Lower leg skin (tissue), 4 donors: ENCODE measurements around the gene NAGS. TPM values are rescaled to one million over a fixed set of nuclear protein-coding genes. Genes with fewer than 3 reads are reported as not detected.
"Not testable (repeated sequence)": the region's sequence is repeated elsewhere in the genome, so short reads cannot be mapped to it uniquely, and the experiment has no call there.

Experiments used
- DNase-seq, 2 donors: peaks; one replicate each; pipeline ENCODE4 v3.0.0-alpha.2; 2019; ENCODE audit warnings: low spot score in 2 of 2
- H3K4me3 ChIP-seq: fragments of 200-600 bp; sonication (generic); 2 replicates; pipeline ENCODE4 v1.5.1; 2017; ENCODE audit warnings: mild to moderate bottlenecking, low read depth; ENCODE audit not compliant: poor library complexity, severe bottlenecking
- POLR2A ChIP-seq, 2 donors: fragments of 450-650 bp; IDR thresholded peaks; one replicate each; pipeline ENCODE4 v1.6.1; 2016 to 2017; ENCODE audit warnings: antibody characterized with exemption in 2 of 2, mild to moderate bottlenecking in 1 of 2, moderate library complexity in 1 of 2
- WGBS, 2 donors: methylation state at CpG; one replicate each; pipeline ENCODE4 v1.1.5; 2018; 5-methylcytosine and 5-hydroxymethylcytosine counted together
- intact Hi-C: fragments of 100-400 bp; cut with DNase I; formaldehyde crosslinking; loops from one replicate; pipeline ENCODE4 v1.15.0; 2023; ENCODE audit warnings: low total_unique reads
- total RNA-seq, 4 donors: library from RNA; depleted of rRNA; stranded (reverse); fragments of >200 nt; gene quantifications; one replicate each; pipeline ENCODE4 v1.1.0, GENCODE V29; 2016
- TF ChIP-seq, protein P1 (sequence below), 3 donors: fragments of 450-650 bp; IDR thresholded peaks; one replicate each; pipeline ENCODE4 v1.5.1; 2016; ENCODE audit warnings: antibody characterized with exemption in 3 of 3, mild to moderate bottlenecking in 3 of 3, moderate library complexity in 2 of 3

NAGS gene
- total RNA-seq, 4 donors from 2014 or later, result 3.2 to 4.9 (median 3.6) TPM

DNA sequence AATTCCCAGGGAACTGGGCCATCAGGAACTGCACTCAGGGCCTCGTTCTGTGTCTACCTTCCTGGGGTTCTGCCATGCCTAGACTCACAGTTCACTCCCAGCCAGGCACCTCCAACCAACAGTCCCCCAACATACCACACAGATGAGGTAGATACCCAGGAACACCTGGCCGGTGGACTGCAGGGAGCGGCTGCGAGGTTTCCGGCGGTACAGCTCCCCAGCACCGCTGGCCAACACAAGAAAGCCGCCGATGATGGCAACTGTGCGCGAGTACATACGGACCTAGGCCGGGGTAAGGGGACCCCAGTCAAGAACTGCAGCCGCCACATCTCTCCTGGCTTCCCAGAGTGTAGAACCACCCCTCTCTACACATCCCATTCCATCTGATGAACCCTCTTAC, 8.5 kb downstream of the NAGS start:
- DNase-seq, result no peak
- 90 to 93% methylated on average over 14 of the region's 14 CpGs for WGBS, 2 donors
- intact Hi-C loops, result no loop called here
- H3K4me3 ChIP-seq, result no peak overlapping the region
- TF ChIP-seq, protein P1, sequence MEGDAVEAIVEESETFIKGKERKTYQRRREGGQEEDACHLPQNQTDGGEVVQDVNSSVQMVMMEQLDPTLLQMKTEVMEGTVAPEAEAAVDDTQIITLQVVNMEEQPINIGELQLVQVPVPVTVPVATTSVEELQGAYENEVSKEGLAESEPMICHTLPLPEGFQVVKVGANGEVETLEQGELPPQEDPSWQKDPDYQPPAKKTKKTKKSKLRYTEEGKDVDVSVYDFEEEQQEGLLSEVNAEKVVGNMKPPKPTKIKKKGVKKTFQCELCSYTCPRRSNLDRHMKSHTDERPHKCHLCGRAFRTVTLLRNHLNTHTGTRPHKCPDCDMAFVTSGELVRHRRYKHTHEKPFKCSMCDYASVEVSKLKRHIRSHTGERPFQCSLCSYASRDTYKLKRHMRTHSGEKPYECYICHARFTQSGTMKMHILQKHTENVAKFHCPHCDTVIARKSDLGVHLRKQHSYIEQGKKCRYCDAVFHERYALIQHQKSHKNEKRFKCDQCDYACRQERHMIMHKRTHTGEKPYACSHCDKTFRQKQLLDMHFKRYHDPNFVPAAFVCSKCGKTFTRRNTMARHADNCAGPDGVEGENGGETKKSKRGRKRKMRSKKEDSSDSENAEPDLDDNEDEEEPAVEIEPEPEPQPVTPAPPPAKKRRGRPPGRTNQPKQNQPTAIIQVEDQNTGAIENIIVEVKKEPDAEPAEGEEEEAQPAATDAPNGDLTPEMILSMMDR (IDR thresholded peaks at IDR 0.05), result no peak
- no peak for TF ChIP-seq POLR2A (IDR thresholded peaks at IDR 0.05)

DNA sequence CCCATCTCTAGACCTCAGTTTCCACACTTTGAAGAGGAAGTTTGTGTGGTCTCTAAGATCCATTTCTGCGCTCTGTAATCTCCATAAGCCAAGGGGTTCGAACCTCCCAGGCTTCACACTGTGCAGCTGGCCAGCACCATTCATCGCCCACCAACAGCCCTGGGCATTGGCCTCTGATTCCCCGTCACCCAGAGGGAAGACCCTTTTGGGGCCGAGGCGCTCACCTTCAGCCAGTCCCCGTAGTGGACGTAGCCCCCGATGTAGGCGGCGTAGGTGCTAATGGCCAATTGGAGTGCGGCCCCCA, 9.7 kb downstream of the NAGS start:
- peak overlapping the region; percentile 92 for H3K4me3 ChIP-seq
- 10 to 14% methylated on average over 12 of the region's 12 CpGs for WGBS, 2 donors
- DNase-seq, result no peak
- TF ChIP-seq, protein P1 (IDR thresholded peaks at IDR 0.05), result no peak
- no peak for TF ChIP-seq POLR2A (IDR thresholded peaks at IDR 0.05)
- intact Hi-C loops, result no loop called here

DNA sequence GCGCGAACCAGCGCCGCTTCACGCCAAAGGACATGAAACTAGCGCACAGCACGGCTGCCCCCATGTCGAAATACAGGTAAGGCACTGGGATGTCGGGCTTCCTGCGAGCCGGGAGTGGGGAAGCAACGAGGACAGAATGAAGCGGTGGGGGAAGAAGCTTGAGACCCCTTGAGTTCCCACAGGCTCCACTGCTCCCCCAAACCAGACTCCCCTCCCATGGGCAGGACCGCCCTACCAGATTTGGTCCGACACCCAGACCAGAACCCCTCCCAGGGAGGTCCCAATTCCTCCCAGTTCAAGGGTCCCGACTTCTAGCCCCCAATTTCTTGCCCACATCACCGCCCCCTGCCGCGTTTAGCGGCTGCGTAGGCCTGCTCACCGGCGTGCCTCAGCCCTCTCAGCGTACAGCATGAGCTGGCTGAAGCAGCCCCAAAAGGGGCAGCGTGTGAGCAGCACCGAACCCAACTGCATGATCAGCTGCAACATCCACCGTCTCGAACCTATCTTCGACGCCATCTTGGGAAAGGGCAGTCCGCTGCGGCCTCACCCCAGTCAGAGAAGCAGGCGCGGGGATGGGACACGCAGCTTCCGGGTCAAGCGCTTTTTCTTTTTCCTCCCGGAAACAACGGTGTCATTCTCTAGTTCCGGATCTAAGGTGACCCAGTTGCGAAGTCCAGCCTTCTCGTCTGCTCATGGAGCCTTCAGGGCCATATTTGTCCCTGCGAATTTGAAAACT, 10.2 kb downstream of the NAGS start, which contains the start of gene TMEM101:
TMEM101 (minus strand) TSS at position 527 of the 736 bp plus-strand sequence; CDS start at position 516, 11 bp downstream.
- H3K4me3 ChIP-seq, result peak within 1 kb of the TSS; percentile 92
- DNase-seq, result peak; percentile 90 to 98
- TF ChIP-seq POLR2A (IDR thresholded peaks at IDR 0.05), result no peak
- TF ChIP-seq, protein P1 (IDR thresholded peaks at IDR 0.05), result no peak
- intact Hi-C loops, result no loop called here
- WGBS, 2 donors, result 0 to 1% methylated on average over 37 to 43 of the region's 43 CpGs

DNA sequence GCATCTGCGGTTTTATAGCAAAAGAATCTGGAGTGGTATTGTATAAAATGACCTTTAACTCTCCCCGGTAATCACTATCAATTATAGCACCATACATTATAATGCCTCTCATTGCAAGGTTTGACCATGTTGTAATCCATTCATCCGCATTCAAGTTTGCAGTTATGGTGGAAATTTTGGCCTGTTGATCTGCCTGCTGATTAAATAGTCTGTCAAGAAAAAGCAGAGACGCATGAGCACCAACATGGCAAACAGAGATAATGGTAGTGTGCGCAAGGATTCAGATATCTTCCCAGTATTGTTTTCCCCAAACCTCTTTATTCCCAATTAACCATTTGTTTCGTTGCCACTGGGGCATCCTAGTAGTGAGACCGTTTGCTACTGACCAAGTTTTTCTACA, 16.8 kb downstream of the NAGS start:
- intact Hi-C loops, DNase-seq, H3K4me3 ChIP-seq: not testable (repeated sequence)
- WGBS, 2 donors, result 93 to 94% methylated on average over 7 of the region's 7 CpGs

DNA sequence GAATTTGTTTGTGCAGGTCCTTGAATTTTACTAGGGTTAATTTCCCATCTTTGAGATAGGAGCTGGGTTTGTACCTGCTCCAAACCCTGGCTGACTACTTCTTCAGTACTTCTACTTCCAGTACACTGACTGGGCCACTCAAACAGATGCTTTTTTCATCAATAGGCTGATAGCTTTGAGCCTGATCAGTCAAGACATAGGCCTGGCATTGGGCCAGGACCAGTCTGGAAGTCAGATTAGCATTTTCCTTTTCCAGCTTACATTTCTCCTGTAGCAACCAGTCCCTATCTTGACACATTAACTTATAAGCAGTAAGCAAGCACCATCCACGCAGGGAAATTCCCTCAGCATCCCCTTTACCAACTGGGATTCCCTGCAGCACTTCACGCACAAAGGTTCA, 17.8 kb downstream of the NAGS start:
- TF ChIP-seq POLR2A (IDR thresholded peaks at IDR 0.05), result no peak
- TF ChIP-seq, protein P1 (IDR thresholded peaks at IDR 0.05), result no peak
- intact Hi-C loops, result no loop called here
- 91 to 95% methylated on average over 2 of the region's 2 CpGs for WGBS, 2 donors
- no peak for DNase-seq
- no peak overlapping the region for H3K4me3 ChIP-seq

DNA sequence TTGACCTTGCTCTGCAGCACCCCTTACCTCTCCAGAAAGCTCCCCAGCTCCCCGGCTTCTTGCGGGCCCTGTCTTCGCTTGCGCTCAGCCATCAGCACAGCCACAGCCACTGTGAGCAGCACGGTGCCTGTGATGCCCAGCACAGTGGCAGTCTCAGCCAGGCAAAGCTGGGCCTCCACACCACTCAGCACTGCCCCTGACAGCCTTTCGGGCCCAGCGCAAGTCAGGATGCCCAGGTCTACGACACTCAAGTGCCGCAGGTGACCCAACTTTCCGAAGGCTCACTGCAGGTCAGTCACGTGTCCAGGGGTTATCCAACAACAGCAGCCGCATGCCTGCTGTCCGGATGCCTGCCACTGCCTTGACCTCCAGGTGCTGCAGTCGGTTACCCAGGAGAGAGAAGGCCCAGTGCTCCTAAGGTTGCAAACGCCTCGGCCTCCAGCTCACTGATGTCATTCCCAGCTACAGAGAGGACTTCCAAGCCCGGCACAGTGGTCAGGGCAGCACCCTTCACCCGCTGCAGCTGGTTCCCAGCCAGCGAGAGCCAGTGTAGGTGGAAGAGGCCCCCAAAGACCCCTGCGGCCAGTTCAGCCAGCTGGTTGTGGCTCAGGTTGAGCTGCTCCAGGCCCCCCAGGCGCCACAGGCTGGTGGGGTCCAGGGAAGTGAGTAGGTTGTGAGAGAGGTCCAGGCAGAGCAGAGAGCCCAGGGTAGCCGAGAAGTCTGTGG, 19.3 kb downstream of the NAGS start:
- no peak for DNase-seq
- 90 to 95% methylated on average over 20 of the region's 22 CpGs for WGBS, 2 donors
- TF ChIP-seq, protein P1 (IDR thresholded peaks at IDR 0.05), result no peak
- no peak for TF ChIP-seq POLR2A (IDR thresholded peaks at IDR 0.05)
- H3K4me3 ChIP-seq, result no peak overlapping the region
- intact Hi-C loops, result no loop called here
